ENCODE measurements around the gene APBB2. TPM values are rescaled to one million over a fixed set of nuclear protein-coding genes. Genes with fewer than 3 reads are reported as not detected.
"Not testable (repeated sequence)": the region's sequence is repeated elsewhere in the genome, so short reads cannot be mapped to it uniquely, and the experiment has no call there.

Gene APBB2
- total RNA-seq, 1 donor from 2014 or later: 23.5 TPM

DNA sequence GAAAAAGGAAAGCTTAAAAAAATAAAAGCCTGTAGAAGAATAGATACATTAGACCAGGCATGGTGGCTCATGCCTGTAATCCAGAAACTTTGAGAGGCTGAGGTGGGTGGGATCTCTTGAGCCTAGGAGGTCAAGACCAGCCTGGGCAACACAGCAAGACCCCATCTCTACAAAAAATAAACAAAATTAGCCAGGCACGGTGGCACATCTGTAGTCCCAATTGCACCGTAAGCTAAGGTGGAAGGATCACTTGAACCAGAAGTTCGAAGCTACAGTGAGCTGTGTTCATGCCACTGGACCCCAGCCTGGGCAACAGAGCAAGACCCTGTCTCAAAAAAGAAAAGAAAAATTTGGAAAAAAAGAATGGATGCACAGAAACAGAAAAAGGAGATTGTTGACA is 149.4 kb downstream of the APBB2 start:
- H3K4me3 ChIP-seq: no peak overlapping the region
- no peaks in the 10 kb centered on the region for H3K36me3 ChIP-seq
- intact Hi-C loops (cut with micrococcal nuclease): no loop called here
- H3K4me1 ChIP-seq: peaks cover 46% of the 10 kb centered on the region
- TF ChIP-seq, protein P1, sequence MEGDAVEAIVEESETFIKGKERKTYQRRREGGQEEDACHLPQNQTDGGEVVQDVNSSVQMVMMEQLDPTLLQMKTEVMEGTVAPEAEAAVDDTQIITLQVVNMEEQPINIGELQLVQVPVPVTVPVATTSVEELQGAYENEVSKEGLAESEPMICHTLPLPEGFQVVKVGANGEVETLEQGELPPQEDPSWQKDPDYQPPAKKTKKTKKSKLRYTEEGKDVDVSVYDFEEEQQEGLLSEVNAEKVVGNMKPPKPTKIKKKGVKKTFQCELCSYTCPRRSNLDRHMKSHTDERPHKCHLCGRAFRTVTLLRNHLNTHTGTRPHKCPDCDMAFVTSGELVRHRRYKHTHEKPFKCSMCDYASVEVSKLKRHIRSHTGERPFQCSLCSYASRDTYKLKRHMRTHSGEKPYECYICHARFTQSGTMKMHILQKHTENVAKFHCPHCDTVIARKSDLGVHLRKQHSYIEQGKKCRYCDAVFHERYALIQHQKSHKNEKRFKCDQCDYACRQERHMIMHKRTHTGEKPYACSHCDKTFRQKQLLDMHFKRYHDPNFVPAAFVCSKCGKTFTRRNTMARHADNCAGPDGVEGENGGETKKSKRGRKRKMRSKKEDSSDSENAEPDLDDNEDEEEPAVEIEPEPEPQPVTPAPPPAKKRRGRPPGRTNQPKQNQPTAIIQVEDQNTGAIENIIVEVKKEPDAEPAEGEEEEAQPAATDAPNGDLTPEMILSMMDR (IDR thresholded peaks at IDR 0.05; ENCODE audit: borderline replicate concordance): no peak
- no peaks in the 10 kb centered on the region for H3K27me3 ChIP-seq (ENCODE audit: low read depth)
- no peaks in the 10 kb centered on the region for H3K9me3 ChIP-seq (replicated peaks)
- H3K27ac ChIP-seq (replicated peaks): no peak overlapping the region
- no peak for DNase-seq

DNA sequence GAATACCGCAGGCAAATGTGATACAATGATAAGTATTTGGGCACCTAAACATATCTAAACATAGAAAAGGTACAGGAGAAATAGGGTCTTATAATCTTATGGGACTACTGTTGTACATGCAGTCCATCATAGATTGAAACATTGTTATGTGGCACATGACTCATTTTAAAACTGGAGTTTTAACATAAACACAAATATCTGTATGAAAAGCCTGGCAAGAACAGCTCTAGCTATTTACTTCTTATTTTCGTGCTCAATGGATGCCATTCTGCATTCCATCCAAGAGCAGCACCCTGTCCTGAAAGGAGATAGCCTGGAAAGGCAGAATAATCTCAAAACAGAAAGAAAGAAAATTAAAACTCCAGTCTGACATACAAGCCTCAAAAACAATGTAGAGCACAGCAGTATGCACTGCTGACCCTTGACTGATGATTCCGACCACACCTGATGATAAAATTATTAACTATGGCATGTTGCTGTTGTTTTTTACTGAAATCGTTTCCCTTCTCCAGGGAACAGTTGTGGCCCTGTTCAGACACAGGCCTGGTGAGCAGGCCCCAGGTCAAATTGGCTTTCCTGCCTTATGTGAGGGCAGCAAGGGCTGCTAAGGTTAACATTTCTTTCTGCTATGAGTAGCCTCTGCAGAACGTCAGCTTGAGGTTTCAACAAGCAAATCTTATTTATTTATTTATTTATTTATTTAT is 152.7 kb downstream of the APBB2 start:
- DNase-seq: no peak
- Histone ChIP-seq H3K27me3 (ENCODE audit: low read depth) (no peaks in the 10 kb centered on the region), H3K9me3 (replicated peaks) (peaks cover 5% of the 10 kb centered on the region), H3K27ac (replicated peaks) (peak overlapping the region; percentile 2), H3K4me1 (peaks cover 49% of the 10 kb centered on the region), H3K36me3 (peaks cover 10% of the 10 kb centered on the region), H3K4me3 (no peak overlapping the region)
- intact Hi-C loops (cut with micrococcal nuclease): no loop called here
- TF ChIP-seq, protein P1 (IDR thresholded peaks at IDR 0.05; ENCODE audit: borderline replicate concordance): no peak

DNA sequence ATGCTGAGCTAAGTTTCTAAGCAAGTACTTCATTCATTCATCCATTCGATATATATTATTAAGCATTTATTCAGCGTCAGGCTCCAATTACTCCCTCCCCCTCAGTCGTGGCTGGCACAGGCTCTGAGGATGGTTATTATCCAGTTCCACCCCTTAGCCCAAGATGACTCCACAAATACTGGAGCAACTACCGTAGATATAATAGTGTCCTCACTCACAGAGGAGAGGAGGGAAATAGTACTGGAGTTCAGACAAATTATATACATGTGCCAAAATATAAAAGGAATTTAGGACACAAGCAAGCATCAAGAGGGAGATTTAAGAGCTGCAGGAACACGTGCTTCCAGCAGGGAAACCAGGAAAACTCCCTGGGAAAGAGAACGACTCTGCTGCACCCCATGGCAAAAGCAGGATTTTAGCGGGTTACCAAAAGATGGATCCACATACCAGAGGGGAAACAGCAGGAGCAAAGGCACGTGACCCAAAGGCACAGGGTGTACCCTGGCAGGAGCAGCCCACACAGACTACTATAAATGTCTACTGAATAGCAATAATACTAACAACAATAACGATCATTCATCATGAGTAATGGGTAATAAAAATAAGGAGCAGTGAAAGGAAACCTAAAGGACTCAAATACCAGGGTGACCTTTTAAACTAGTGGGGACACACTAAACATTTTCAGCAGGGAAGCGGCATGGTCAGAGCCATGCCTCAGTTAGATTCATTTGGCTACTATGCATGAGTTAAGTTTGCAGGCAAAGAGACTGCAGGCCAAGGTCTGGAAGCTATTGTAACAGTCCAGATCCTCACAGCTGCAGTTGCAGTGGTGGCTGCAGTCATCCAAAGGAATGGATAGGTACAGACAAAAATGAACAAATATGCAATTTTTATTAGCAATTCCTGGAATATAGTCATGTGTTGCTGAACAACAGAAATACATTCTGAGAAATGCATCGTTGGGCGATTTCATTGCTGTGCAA is 153.7 kb downstream of the APBB2 start:
- Histone ChIP-seq H3K4me1 (peaks cover 49% of the 10 kb centered on the region), H3K4me3 (no peak overlapping the region), H3K27me3 (ENCODE audit: low read depth) (no peaks in the 10 kb centered on the region), H3K36me3 (peaks cover 10% of the 10 kb centered on the region), H3K27ac (replicated peaks) (peak overlapping the region; percentile 38), H3K9me3 (replicated peaks) (peaks cover 5% of the 10 kb centered on the region)
- TF ChIP-seq, protein P1 (IDR thresholded peaks at IDR 0.05; ENCODE audit: borderline replicate concordance): peak; percentile 13
- intact Hi-C loops (cut with micrococcal nuclease): no loop called here
- no peak for DNase-seq

DNA sequence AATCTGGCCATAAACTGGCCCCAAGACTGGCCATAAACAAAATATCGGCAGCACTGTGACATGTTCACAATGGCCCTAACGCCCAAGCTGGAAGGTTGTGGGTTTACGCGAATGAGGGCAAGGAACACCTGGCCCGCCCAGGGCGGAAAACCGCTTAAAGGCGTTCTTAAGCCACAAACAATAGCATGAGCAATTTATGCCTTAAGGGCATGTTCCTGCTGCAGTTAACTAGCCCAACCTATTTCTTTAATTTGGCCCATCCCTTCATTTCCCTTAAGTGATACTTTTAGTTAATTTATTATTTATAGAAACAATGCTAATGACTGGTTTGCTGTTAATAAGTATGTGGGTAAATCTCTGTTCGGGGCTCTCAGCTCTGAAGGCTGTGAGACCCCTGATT is 154.9 kb downstream of the APBB2 start:
- H3K9me3 ChIP-seq (replicated peaks); H3K27ac ChIP-seq (replicated peaks); H3K27me3 ChIP-seq (ENCODE audit: low read depth); H3K36me3 ChIP-seq; intact Hi-C loops (cut with micrococcal nuclease); DNase-seq; H3K4me3 ChIP-seq: not testable (repeated sequence)
- H3K4me1 ChIP-seq: peaks cover 42% of the 10 kb centered on the region

DNA sequence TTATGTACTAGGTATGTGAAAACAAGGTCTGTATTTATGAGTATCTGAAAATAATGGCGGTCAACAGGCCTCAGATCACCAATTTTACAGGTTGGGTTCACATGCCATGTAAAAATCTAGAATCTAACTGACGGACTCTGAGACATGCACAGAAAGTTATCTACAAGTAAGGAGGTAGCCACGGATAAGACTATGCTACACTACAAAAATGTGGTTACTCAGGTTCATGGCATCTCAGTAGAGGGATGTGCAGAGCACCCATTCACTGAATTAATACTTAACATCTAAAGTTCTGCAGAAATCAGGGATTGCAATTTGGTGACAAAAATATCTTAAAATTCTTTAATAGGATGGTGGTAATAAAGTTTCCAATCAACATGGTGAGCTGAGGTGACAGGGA is 155.9 kb downstream of the APBB2 start:
- Histone ChIP-seq H3K9me3 (replicated peaks) (peaks cover 5% of the 10 kb centered on the region), H3K4me1 (peaks cover 37% of the 10 kb centered on the region), H3K4me3 (no peak overlapping the region), H3K27me3 (ENCODE audit: low read depth) (no peaks in the 10 kb centered on the region), H3K36me3 (peaks cover 10% of the 10 kb centered on the region), H3K27ac (replicated peaks) (no peak overlapping the region)
- TF ChIP-seq, protein P1 (IDR thresholded peaks at IDR 0.05; ENCODE audit: borderline replicate concordance): no peak
- no peak for DNase-seq
- intact Hi-C loops (cut with micrococcal nuclease): no loop called here

All from left ventricle myocardium inferior (tissue), 1 donor.